Measurements from ENCODE around the gene TTLL1. TPM values are rescaled to one million over a fixed set of nuclear protein-coding genes. Genes with fewer than 3 reads are reported as not detected.
"Not testable (repeated sequence)": the region's sequence is repeated elsewhere in the genome, so short reads cannot be mapped to it uniquely, and the experiment has no call there.

The TTLL1 gene
- total RNA-seq, 4 donors from 2014 or later = 1.8 to 7.2 (median 3.4) TPM

- no peak for DNase-seq
- Histone ChIP-seq H3K27ac (peak overlapping the region in 3 of 4 donors; percentile 3 to 53 (median 22)), H3K36me3 (no peaks in the 10 kb centered on the region), H3K27me3 (no peaks in the 10 kb centered on the region), H3K9me3 (no peaks in the 10 kb centered on the region), H3K4me1 (peaks cover 8 to 64% (median 8%) of the 10 kb centered on the region in 3 donors), H3K4me3 (no peak overlapping the region)
- TF ChIP-seq CTCF (IDR thresholded peaks at IDR 0.05) = no peak
- TF ChIP-seq POLR2A (IDR thresholded peaks at IDR 0.05) = no peak
- intact Hi-C loops (cut with DNase I) = no loop called here
- 42 to 55% methylated on average over 6 of the region's 6 CpGs for WGBS, 2 donors
Measured at GRCh38 chr22:43018615-43019014, 70.6 kb downstream of the TTLL1 start.

- TF ChIP-seq POLR2A (IDR thresholded peaks at IDR 0.05) = no peak
- Histone ChIP-seq H3K27me3 (no peaks in the 10 kb centered on the region), H3K4me3 (no peak overlapping the region), H3K4me1 (peaks cover 9 to 68% (median 17%) of the 10 kb centered on the region in 3 donors), H3K36me3 (no peaks in the 10 kb centered on the region), H3K27ac (peak overlapping the region in 3 of 4 donors; percentile 3 to 53 (median 22)), H3K9me3 (no peaks in the 10 kb centered on the region)
- intact Hi-C loops (cut with DNase I) = no loop called here
- 49 to 65% methylated on average over 10 of the region's 10 CpGs for WGBS, 2 donors
- no peak for DNase-seq
Measured at GRCh38 chr22:43017525-43018460, 71.4 kb downstream of the TTLL1 start.

GRCh38 chr22:43016150-43016549 is 73.0 kb downstream of the TTLL1 start:
- 85 to 86% methylated on average over 5 of the region's 5 CpGs for WGBS, 2 donors
- H3K4me1 ChIP-seq = peaks cover 9 to 71% (median 20%) of the 10 kb centered on the region in 3 donors
- H3K4me3 ChIP-seq; DNase-seq; H3K27me3 ChIP-seq; intact Hi-C loops (cut with DNase I); H3K27ac ChIP-seq; H3K9me3 ChIP-seq; H3K36me3 ChIP-seq: not testable (repeated sequence)

GRCh38 chr22:43015677-43016042 is 73.5 kb downstream of the TTLL1 start:
- H3K9me3 ChIP-seq = no peaks in the 10 kb centered on the region
- peaks cover 9 to 76% (median 20%) of the 10 kb centered on the region in 3 donors for H3K4me1 ChIP-seq
- DNase-seq = no peak
- 11 to 20% methylated on average over 5 of the region's 5 CpGs for WGBS, 2 donors
- H3K36me3 ChIP-seq = no peaks in the 10 kb centered on the region
- intact Hi-C loops (cut with DNase I) = no loop called here
- TF ChIP-seq CTCF (IDR thresholded peaks at IDR 0.05) = no peak
- TF ChIP-seq POLR2A (IDR thresholded peaks at IDR 0.05) = no peak
- peak overlapping the region; percentile 87 to 97 (median 92) for H3K4me3 ChIP-seq
- no peaks in the 10 kb centered on the region for H3K27me3 ChIP-seq
- peak overlapping the region in 3 of 4 donors; percentile 77 to 92 (median 89) for H3K27ac ChIP-seq

- Histone ChIP-seq H3K27ac (peak within 1 kb of the TSS; percentile 78 to 92 (median 90)), H3K27me3 (no peaks in the 10 kb centered on the region), H3K4me1 (peaks cover 9 to 75% (median 20%) of the 10 kb centered on the region in 3 donors), H3K9me3 (no peaks in the 10 kb centered on the region), H3K4me3 (peak within 1 kb of the TSS; percentile 87 to 97 (median 92)), H3K36me3 (no peaks in the 10 kb centered on the region)
- peak in 1 of 6 experiments; percentile 5 for TF ChIP-seq CTCF (IDR thresholded peaks at IDR 0.05)
- TF ChIP-seq POLR2A (IDR thresholded peaks at IDR 0.05) = peak in 3 of 4 donors; percentile 75 to 95 (median 91)
- 0% methylated on average over 3 to 10 of the region's 85 CpGs for WGBS, 2 donors
- intact Hi-C loops (cut with DNase I) = no loop called here
- DNase-seq = peak; percentile 97
Measured at GRCh38 chr22:43014869-43015676, 74.1 kb downstream of the TTLL1 start, which contains the start of gene PACSIN2. Gene PACSIN2, minus strand, starts transcription at chr22:43015149. Its CDS starts 103,069 bp downstream, at chr22:42912080.

Measured in esophagus squamous epithelium (tissue), 5 donors.